Measurements from ENCODE around the gene DLG4.

DLG4 gene

GRCh38 chr17:7216242-7217112 is 3.2 kb downstream of the DLG4 start:
- in situ Hi-C loops (cut with HindIII; ENCODE audit: low sequenced_read_pairs): no loop called here

- in situ Hi-C loops (cut with HindIII; ENCODE audit: low sequenced_read_pairs): no loop called here
Measured at GRCh38 chr17:7215652-7216180, 3.9 kb downstream of the DLG4 start.

GRCh38 chr17:7215136-7215638 is 4.4 kb downstream of the DLG4 start:
- in situ Hi-C loops (cut with HindIII; ENCODE audit: low sequenced_read_pairs): no loop called here

GRCh38 chr17:7214300-7215135 is 5.1 kb downstream of the DLG4 start:
- in situ Hi-C loops (cut with HindIII; ENCODE audit: low sequenced_read_pairs): no loop called here

GRCh38 chr17:7213895-7214299 is 5.7 kb downstream of the DLG4 start:
- in situ Hi-C loops (cut with HindIII; ENCODE audit: low sequenced_read_pairs): no loop called here

- in situ Hi-C loops (cut with HindIII; ENCODE audit: low sequenced_read_pairs): no loop called here
Measured at GRCh38 chr17:7211491-7212273, 8.0 kb downstream of the DLG4 start.

- in situ Hi-C loops (cut with HindIII; ENCODE audit: low sequenced_read_pairs): no loop called here
Measured at GRCh38 chr17:7208754-7209460, 10.7 kb downstream of the DLG4 start.

- in situ Hi-C loops (cut with HindIII; ENCODE audit: low sequenced_read_pairs): no loop called here
Measured at GRCh38 chr17:7208027-7208571, 11.5 kb downstream of the DLG4 start.

GRCh38 chr17:7207120-7208001 is 12.3 kb downstream of the DLG4 start:
- in situ Hi-C loops (cut with HindIII; ENCODE audit: low sequenced_read_pairs): no loop called here

- in situ Hi-C loops (cut with HindIII; ENCODE audit: low sequenced_read_pairs): no loop called here
Measured at GRCh38 chr17:7205561-7205960, 14.1 kb downstream of the DLG4 start.

GRCh38 chr17:7204828-7205461 is 14.7 kb downstream of the DLG4 start:
- in situ Hi-C loops (cut with HindIII; ENCODE audit: low sequenced_read_pairs): no loop called here

GRCh38 chr17:7204336-7204735 is 15.3 kb downstream of the DLG4 start:
- in situ Hi-C loops (cut with HindIII; ENCODE audit: low sequenced_read_pairs): no loop called here

GRCh38 chr17:7203391-7203790 is 16.2 kb downstream of the DLG4 start:
- in situ Hi-C loops (cut with HindIII; ENCODE audit: low sequenced_read_pairs): no loop called here

- in situ Hi-C loops (cut with HindIII; ENCODE audit: low sequenced_read_pairs): no loop called here
Measured at GRCh38 chr17:7196651-7197401, 22.8 kb downstream of the DLG4 start.

- in situ Hi-C loops (cut with HindIII; ENCODE audit: low sequenced_read_pairs): no loop called here
Measured at GRCh38 chr17:7195971-7196370, 23.7 kb downstream of the DLG4 start.

- in situ Hi-C loops (cut with HindIII; ENCODE audit: low sequenced_read_pairs): no loop called here
Measured at GRCh38 chr17:7192271-7192937, 27.2 kb downstream of the DLG4 start.
